ENCODE data around the gene THAP4.

- TF ChIP-seq, protein P1, sequence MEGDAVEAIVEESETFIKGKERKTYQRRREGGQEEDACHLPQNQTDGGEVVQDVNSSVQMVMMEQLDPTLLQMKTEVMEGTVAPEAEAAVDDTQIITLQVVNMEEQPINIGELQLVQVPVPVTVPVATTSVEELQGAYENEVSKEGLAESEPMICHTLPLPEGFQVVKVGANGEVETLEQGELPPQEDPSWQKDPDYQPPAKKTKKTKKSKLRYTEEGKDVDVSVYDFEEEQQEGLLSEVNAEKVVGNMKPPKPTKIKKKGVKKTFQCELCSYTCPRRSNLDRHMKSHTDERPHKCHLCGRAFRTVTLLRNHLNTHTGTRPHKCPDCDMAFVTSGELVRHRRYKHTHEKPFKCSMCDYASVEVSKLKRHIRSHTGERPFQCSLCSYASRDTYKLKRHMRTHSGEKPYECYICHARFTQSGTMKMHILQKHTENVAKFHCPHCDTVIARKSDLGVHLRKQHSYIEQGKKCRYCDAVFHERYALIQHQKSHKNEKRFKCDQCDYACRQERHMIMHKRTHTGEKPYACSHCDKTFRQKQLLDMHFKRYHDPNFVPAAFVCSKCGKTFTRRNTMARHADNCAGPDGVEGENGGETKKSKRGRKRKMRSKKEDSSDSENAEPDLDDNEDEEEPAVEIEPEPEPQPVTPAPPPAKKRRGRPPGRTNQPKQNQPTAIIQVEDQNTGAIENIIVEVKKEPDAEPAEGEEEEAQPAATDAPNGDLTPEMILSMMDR (conservative IDR thresholded peaks at IDR 0.05), result no peak
- no peak for TF ChIP-seq ZFX (IDR thresholded peaks at IDR 0.05)
These were observed 4.3 kb downstream of the THAP4 start for GRCh38 chr2:241632478-241633325.
